Prostate gland (tissue), 2 donors: ENCODE measurements around the gene CDH8.
"Not testable (repeated sequence)": the region's sequence is repeated elsewhere in the genome, so short reads cannot be mapped to it uniquely, and the experiment has no call there.

Source experiments
- POLR2A ChIP-seq: fragments of 450-650 bp; IDR thresholded peaks from one replicate; pipeline ENCODE4 v1.6.1; 2016; ENCODE audit warnings: antibody characterized with exemption, mild to moderate bottlenecking
- POLR2AphosphoS5 ChIP-seq: sonication (generic); formaldehyde crosslinking; IDR thresholded peaks from one replicate; pipeline ENCODE4 v1.6.1; 2017; ENCODE audit warnings: antibody characterized with exemption
- TF ChIP-seq, protein P1 (sequence below), 4 experiments: fragments of 200-600 bp in 2 of 4; fragments of 450-650 bp in 2 of 4; sonication (generic) in 2 of 4; IDR thresholded peaks; 1 replicate in 3 of 4; 2 replicates in 1 of 4; pipeline ENCODE4 v1.5.1; 2016 to 2019; ENCODE audit warnings: antibody characterized with exemption in 4 of 4, mild to moderate bottlenecking in 2 of 4, moderate library complexity in 2 of 4

DNA sequence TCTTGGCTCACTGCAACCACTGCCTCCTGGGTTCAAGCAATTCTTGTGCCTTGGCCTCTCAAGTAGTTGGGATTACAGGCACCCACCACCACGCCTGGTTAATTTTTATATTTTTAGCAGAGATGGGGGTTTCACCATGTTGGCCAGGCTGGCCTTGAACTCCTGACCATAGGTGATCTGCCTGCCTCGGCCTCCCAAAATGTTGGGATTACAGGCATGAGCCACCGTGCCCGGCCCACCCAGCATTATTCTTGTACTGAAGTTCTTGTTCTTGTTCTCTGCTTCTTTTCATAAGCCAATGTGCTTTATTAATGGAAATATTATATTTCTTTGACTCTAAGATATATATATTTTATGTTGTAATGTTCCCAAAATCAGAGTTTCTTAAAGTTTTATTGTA, 336.6 kb downstream of the CDH8 start:
- TF ChIP-seq POLR2A, POLR2AphosphoS5: not testable (repeated sequence)
- TF ChIP-seq, protein P1, sequence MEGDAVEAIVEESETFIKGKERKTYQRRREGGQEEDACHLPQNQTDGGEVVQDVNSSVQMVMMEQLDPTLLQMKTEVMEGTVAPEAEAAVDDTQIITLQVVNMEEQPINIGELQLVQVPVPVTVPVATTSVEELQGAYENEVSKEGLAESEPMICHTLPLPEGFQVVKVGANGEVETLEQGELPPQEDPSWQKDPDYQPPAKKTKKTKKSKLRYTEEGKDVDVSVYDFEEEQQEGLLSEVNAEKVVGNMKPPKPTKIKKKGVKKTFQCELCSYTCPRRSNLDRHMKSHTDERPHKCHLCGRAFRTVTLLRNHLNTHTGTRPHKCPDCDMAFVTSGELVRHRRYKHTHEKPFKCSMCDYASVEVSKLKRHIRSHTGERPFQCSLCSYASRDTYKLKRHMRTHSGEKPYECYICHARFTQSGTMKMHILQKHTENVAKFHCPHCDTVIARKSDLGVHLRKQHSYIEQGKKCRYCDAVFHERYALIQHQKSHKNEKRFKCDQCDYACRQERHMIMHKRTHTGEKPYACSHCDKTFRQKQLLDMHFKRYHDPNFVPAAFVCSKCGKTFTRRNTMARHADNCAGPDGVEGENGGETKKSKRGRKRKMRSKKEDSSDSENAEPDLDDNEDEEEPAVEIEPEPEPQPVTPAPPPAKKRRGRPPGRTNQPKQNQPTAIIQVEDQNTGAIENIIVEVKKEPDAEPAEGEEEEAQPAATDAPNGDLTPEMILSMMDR (IDR thresholded peaks at IDR 0.05): not testable (repeated sequence)
